Upper lobe of left lung (tissue), 4 donors: ENCODE results near the gene DYNC1LI1.
"Not testable (repeated sequence)": the region's sequence is repeated elsewhere in the genome, so short reads cannot be mapped to it uniquely, and the experiment has no call there.

Source experiments
- EP300 ChIP-seq, 4 donors: sonication (generic); formaldehyde crosslinking; IDR thresholded peaks; one replicate each; pipeline ENCODE4 v1.5.1; 2017; ENCODE audit warnings: antibody characterized with exemption in 4 of 4, control low read depth in 2 of 4
- POLR2A ChIP-seq, 4 donors: fragments of 450-650 bp; IDR thresholded peaks; one replicate each; pipeline ENCODE4 v1.5.1; 2016 to 2017; ENCODE audit warnings: antibody characterized with exemption in 4 of 4, mild to moderate bottlenecking in 2 of 4
- POLR2AphosphoS5 ChIP-seq, 2 donors: sonication (generic); formaldehyde crosslinking; IDR thresholded peaks; one replicate each; pipeline ENCODE4 v1.5.1; 2017; ENCODE audit warnings: antibody characterized with exemption in 2 of 2
- TF ChIP-seq, protein P1 (sequence below), 6 experiments: fragments of 450-650 bp in 4 of 6; fragments of 200-600 bp in 2 of 6; sonication (generic) in 2 of 6; IDR thresholded peaks; one replicate each; pipeline ENCODE4 v1.5.1; 2016 to 2019; ENCODE audit warnings: antibody characterized with exemption in 6 of 6

DNA sequence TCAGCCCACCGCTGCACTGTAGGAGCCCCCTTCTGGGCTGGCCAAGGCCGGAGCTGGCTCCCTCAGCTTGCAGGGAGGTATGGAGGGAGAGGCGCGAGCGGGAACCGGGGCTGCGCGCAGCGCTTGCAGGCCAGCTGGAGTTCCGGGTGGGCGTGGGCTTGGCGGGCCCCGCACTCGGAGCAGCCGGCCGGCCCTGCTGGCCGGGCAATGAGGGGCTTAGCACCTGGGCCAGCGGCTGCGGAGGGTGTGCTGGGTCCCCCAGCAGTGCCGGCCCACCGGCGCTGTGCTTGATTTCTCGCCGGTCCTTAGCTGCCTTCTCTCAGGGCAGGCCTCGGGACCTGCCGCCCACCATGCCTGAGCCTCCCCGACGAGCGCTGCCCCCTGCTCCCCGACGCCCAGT, 8.0 kb upstream of the DYNC1LI1 start:
- TF ChIP-seq, protein P1, sequence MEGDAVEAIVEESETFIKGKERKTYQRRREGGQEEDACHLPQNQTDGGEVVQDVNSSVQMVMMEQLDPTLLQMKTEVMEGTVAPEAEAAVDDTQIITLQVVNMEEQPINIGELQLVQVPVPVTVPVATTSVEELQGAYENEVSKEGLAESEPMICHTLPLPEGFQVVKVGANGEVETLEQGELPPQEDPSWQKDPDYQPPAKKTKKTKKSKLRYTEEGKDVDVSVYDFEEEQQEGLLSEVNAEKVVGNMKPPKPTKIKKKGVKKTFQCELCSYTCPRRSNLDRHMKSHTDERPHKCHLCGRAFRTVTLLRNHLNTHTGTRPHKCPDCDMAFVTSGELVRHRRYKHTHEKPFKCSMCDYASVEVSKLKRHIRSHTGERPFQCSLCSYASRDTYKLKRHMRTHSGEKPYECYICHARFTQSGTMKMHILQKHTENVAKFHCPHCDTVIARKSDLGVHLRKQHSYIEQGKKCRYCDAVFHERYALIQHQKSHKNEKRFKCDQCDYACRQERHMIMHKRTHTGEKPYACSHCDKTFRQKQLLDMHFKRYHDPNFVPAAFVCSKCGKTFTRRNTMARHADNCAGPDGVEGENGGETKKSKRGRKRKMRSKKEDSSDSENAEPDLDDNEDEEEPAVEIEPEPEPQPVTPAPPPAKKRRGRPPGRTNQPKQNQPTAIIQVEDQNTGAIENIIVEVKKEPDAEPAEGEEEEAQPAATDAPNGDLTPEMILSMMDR (IDR thresholded peaks at IDR 0.05), result not testable (repeated sequence)
- not testable (repeated sequence) for TF ChIP-seq POLR2AphosphoS5, POLR2A, EP300 (IDR thresholded peaks at IDR 0.05)
